Activated CD8-positive, alpha-beta memory T cell treated with anti-CD3 and anti-CD28 coated beads for 48 hours (primary cell): ENCODE results near the gene DPY19L3.
"Not testable (repeated sequence)": the region's sequence is repeated elsewhere in the genome, so short reads cannot be mapped to it uniquely, and the experiment has no call there.

Experiments used
- DNase-seq, 3 experiments: peaks; one replicate each; pipeline ENCODE4 v3.0.0-alpha.2; 2020; ENCODE audit warnings: low read depth in 2 of 3, low spot score in 2 of 3

Gene DPY19L3

DNA sequence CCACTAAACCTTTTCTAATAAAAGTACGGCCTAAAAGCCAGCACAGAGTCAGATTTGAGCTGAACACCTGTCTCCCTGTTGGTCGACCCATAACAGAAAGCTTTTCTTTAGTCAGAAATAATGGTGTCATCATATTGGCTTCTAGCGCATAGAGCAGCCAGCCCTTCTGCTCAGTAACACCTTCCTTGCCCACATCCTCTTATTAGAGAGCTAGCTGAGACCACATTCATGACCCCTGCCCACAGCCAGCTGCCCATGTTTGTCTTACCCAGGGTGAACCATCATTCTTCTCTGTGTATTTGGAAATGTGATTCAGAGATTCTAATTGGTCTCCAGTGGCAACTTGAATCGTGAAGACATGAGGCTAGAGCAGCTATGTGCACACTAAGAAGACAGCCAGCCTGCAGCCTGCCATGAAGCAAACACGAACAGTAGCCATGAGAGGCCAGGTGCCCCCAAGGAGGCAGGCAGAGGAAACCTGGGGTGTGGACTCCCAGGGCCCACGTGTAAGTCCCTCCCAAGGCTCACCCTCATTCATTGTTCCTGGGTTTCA lies 93.2 kb downstream of the DPY19L3 start:
- DNase-seq = no peak

DNA sequence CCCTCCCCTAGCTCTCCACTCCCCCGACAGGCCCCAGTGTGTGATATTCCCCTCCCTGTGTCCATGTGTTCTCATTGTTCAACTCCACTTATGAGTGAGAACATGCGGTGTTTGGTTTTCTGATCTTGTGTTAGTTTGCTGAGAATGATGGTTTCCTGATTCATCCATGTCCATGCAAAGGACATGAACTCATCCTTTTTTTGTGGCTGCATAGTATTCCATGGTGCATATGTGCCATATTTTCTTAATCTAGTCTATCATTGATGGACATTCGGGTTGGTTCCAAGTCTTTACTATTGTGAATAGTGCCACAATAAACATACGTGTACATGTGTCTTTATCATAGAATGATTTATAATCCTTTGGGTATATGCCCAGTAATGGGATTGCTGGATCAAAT lies 106.9 kb downstream of the DPY19L3 start:
- not testable (repeated sequence) for DNase-seq

DNA sequence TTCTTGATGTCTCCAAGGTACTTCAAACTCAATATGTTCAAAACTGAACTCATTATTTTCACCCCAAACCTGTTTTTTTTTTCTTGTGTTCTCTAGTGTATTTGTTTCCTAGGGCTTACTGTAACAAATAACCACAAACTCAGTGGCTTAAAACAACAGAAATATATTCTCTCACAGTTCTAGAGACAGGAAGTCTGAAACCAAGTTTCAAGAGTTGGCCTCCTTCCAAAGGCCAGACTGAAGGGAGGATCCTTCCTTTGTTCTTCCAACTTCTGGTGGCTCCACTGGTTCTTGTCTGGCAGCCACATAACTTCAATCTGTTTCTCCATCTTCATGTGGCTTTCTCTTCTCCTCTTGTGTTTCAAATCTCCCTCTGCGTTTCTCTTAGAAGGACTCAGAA lies 113.5 kb downstream of the DPY19L3 start:
- DNase-seq = no peak

DNA sequence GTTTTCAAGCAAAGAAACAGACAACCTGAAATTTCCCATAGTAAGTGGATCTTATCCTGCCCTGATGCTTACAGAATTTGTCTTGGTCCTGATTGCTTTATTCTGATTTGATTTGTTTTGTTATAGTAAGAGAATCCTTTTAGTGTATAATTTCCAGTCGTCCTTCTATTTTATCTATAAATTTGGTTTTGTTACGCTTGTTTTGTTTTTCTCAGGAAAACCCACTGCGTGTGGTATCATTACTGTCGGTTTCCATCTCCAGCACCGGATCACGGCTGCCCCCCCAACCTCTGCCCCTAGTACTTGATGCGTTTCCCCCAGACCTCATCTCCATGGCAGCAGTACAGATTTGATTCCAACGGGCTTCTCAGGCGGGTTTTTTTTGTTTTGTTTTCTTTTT lies 117.4 kb downstream of the DPY19L3 start:
- DNase-seq = no peak

DNA sequence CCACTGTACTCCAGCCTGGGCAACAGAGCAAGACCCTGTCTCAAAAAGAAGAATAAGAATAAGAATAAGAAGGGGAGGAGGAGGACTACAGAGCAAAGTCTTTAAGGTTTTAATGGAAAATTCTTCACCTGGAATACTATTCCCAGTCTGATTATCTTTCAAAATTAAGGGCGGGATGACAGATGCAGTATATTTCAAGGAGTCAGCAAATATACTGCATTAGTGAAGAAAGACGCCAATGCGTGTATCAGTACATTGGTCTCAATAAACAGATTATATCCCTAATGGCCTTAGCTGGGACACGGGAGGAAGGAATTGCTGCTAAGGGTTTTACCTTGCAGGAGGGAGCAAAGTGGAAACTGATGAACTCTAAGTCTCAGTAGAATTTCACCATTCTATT lies 121.3 kb downstream of the DPY19L3 start:
- DNase-seq = no peak

DNA sequence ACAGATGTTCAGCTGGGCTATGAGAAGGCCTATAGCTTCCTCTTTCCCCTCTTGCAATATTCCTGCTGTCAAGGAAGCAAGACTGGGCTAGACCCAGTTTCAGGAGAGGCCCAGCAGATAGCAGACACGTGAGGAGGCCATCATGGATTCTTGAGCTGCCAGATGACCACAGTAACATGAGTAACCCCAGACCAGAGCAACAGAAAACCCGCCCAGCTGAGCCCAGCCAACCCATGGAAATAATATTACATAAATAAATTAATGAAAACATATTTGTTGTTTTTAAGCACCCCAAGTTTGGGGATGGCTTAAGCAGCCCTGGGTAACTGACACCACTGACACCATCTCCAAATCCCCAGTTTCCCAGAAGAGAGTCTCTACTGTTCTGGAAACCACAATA lies 125.2 kb downstream of the DPY19L3 start:
- DNase-seq = no peak

DNA sequence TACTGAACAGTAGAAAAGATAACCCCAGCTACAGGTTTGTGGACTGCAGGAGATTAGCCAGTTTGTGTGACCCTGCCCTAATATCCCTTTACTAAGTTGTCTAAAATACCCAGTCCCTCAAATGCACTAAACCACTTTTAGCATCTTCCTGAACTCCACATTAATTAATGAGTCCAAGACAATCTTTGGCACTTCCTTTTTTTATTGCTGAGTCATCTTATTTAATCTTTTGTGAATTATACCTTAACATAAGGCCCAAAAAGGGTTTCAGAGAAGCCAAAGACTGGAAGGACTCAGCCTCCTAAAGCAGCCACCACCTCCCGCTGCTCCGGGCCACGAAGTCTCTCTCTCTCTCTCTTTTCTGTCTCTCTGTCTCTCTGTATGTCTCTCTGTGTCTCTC lies 126.7 kb downstream of the DPY19L3 start:
- DNase-seq = no peak
